Type B pancreatic cell (in vitro differentiated cells): ENCODE results near the gene TRIP4. TPM values are rescaled to one million over a fixed set of nuclear protein-coding genes. Genes with fewer than 3 reads are reported as not detected.
A peak's percentile ranks its signal among the peaks of the same experiment; 100 is the strongest.

Source experiments
- DNase-seq: peaks from one replicate; pipeline ENCODE4 v3.0.0; 2021; ENCODE audit warnings: mixed read lengths; ENCODE audit not compliant: unreplicated experiment; ENCODE audit errors: extremely low spot score
- H3K27ac Mint-ChIP-seq: 2 replicates; pipeline ENCODE4 v1.8.0; 2021; ENCODE audit warnings: mild to moderate bottlenecking, mixed read lengths
- H3K27me3 Mint-ChIP-seq: 2 replicates; pipeline ENCODE4 v1.8.0; 2021; ENCODE audit warnings: mixed read lengths
- H3K36me3 Mint-ChIP-seq: 2 replicates; pipeline ENCODE4 v1.8.0; 2021; ENCODE audit warnings: mixed read lengths
- H3K4me1 Mint-ChIP-seq: one replicate; pipeline ENCODE4 v1.8.0; 2021; ENCODE audit warnings: mixed read lengths; ENCODE audit not compliant: unreplicated experiment
- H3K4me3 Mint-ChIP-seq: 2 replicates; pipeline ENCODE4 v1.8.0; 2021; ENCODE audit warnings: mild to moderate bottlenecking, mixed read lengths
- H3K9me3 Mint-ChIP-seq: 2 replicates; pipeline ENCODE4 v1.8.0; 2021; ENCODE audit warnings: mixed read lengths
- CTCF ChIP-seq: fragments of 200-600 bp; sonication (generic); conservative IDR thresholded peaks from 2 replicates; pipeline ENCODE4 v1.5.0; 2021; ENCODE audit warnings: antibody characterized with exemption, mild to moderate bottlenecking
- total RNA-seq: library from RNA; stranded (reverse); gene quantifications from 2 replicates; pipeline ENCODE4 v1.2.1, GENCODE V29; 2021; ENCODE audit warnings: low replicate concordance

Gene TRIP4
- total RNA-seq, 1 donor from 2014 or later = 21.1 TPM

GRCh38 chr15:64429448-64429847 is 41.8 kb downstream of the TRIP4 start:
- Mint-ChIP-seq H3K4me1 (peaks cover 10% of the 10 kb centered on the region), H3K27me3 (no peaks in the 10 kb centered on the region)

GRCh38 chr15:64430000-64430735 is 42.5 kb downstream of the TRIP4 start:
- Mint-ChIP-seq H3K27me3 (no peaks in the 10 kb centered on the region), H3K4me3 (no peak overlapping the region), H3K4me1 (peaks cover 10% of the 10 kb centered on the region), H3K9me3 (no peaks in the 10 kb centered on the region), H3K27ac (no peak overlapping the region), H3K36me3 (peaks cover 14% of the 10 kb centered on the region)
- no peak for DNase-seq
- no peak for TF ChIP-seq CTCF

More at GRCh38 chr15:64429448-64429847, 41.8 kb downstream of the TRIP4 start:
- Mint-ChIP-seq H3K9me3 (no peaks in the 10 kb centered on the region), H3K4me3 (no peak overlapping the region), H3K36me3 (peaks cover 12% of the 10 kb centered on the region), H3K27ac (no peak overlapping the region)
- TF ChIP-seq CTCF = no peak
- no peak for DNase-seq

GRCh38 chr15:64437982-64438381 is 50.3 kb downstream of the TRIP4 start:
- Mint-ChIP-seq H3K36me3 (peaks cover 16% of the 10 kb centered on the region), H3K4me1 (peaks cover 5% of the 10 kb centered on the region), H3K9me3 (no peaks in the 10 kb centered on the region), H3K4me3 (no peak overlapping the region), H3K27ac (no peak overlapping the region), H3K27me3 (no peaks in the 10 kb centered on the region)
- no peak for DNase-seq
- no peak for TF ChIP-seq CTCF

- no peak for TF ChIP-seq CTCF
- Mint-ChIP-seq H3K4me3 (no peak overlapping the region), H3K36me3 (peaks cover 16% of the 10 kb centered on the region), H3K4me1 (peaks cover 12% of the 10 kb centered on the region), H3K9me3 (no peaks in the 10 kb centered on the region), H3K27me3 (no peaks in the 10 kb centered on the region), H3K27ac (no peak overlapping the region)
- no peak for DNase-seq
These were observed 51.2 kb downstream of the TRIP4 start for GRCh38 chr15:64438653-64439447.

GRCh38 chr15:64441852-64442251 is 54.2 kb downstream of the TRIP4 start:
- H3K4me3 Mint-ChIP-seq = no peak overlapping the region
- no peaks in the 10 kb centered on the region for H3K27me3 Mint-ChIP-seq
- peaks cover 15% of the 10 kb centered on the region for H3K36me3 Mint-ChIP-seq
- H3K4me1 Mint-ChIP-seq = peaks cover 17% of the 10 kb centered on the region
- no peaks in the 10 kb centered on the region for H3K9me3 Mint-ChIP-seq
- TF ChIP-seq CTCF = no peak
- no peak for DNase-seq
- H3K27ac Mint-ChIP-seq = peak overlapping the region; percentile 33
